Activated CD4-positive, alpha-beta T cell treated with anti-CD3 and anti-CD28 coated beads, Interleukin-10, Interleukin-2, amounts not matched to agents 100 ng/mL and 50 ng/mL, durations not matched to agents 16 hours and 8 hours (primary cell): ENCODE data around the gene IFIT3.
"Not testable (repeated sequence)": the region's sequence is repeated elsewhere in the genome, so short reads cannot be mapped to it uniquely, and the experiment has no call there.

Experiments
- DNase-seq: peaks from one replicate; pipeline ENCODE4 v3.0.0-alpha.2; 2020

The IFIT3 gene, protein sequence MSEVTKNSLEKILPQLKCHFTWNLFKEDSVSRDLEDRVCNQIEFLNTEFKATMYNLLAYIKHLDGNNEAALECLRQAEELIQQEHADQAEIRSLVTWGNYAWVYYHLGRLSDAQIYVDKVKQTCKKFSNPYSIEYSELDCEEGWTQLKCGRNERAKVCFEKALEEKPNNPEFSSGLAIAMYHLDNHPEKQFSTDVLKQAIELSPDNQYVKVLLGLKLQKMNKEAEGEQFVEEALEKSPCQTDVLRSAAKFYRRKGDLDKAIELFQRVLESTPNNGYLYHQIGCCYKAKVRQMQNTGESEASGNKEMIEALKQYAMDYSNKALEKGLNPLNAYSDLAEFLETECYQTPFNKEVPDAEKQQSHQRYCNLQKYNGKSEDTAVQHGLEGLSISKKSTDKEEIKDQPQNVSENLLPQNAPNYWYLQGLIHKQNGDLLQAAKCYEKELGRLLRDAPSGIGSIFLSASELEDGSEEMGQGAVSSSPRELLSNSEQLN

DNA sequence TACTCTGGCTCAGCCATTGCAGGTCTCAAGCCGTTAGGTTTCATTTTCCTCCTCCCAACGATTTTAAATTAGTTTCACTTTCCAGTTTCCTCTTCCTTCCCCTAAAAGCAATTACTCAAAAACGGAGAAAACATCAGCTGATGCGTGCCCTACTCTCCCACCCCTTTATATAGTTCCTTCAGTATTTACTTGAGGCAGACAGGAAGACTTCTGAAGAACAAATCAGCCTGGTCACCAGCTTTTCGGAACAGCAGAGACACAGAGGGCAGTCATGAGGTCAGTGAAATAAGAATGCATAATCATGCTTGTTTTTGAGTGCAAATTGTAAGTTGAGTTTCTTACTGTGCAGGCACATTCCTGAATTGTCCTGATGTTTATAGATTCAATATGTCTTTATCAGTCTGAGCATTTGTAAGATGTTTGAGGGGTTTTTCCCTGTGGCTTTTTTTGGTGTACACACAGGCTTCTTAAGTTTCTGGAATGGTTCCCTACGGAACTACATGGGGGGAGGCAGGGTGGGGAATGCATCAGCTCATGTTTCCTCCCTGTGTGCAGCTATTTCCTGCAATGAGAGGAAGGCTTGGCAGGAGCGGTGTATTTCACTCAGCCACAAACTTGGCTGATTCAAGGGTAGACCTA, at the start of gene IFIT3:
Gene IFIT3 (plus strand): TSS at position 195 of the 639 bp plus-strand sequence. CDS start 77 bp downstream, at position 272.
- peak; percentile 44 for DNase-seq

DNA sequence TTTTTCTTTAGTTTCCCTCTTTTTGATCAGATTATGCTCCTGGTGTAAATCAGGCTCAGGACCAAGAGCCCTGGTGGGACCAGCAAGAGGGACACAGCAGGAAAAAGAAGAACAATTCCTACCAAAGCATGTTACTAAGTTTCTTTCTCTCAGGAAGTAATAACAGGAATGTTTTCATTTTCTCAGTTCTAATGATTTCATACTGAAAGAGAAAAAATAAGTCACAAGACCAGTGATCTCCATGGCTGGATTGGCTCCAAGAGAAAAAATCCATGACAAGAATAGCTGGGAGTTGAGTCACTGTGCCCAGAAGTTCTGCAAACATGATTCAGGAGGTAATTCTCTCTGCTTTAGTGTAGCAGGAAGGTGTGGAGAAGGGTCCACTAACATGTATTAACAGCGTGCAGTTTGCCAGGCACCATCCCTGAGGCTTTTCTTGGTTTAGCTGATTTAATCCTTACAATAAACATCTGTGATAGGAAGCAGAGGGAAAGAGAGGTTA, 49.7 kb upstream of the IFIT3 start:
- DNase-seq: no peak

DNA sequence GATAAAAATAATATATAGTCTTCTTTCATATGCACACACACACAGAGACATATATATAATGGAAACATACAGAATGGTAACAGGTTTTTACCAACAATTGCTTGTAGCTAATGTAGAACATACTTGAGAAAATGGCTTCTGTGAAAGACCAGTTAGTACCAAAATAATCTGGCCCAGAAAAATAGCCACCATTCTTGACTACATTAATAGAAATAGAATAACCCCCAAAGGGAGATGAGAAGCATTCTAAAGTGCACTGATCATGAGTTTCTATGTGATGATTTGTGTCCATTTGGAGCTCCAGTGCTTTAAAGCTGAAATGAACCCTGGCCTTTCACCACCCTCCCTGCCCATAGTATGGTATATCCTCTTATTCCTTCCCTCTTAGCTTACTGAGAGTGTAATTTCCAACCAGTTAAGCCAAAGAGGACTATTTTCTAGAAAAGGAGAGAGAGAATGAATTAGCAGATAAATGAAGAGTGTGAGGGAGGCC, 48.9 kb upstream of the IFIT3 start:
- no peak for DNase-seq

DNA sequence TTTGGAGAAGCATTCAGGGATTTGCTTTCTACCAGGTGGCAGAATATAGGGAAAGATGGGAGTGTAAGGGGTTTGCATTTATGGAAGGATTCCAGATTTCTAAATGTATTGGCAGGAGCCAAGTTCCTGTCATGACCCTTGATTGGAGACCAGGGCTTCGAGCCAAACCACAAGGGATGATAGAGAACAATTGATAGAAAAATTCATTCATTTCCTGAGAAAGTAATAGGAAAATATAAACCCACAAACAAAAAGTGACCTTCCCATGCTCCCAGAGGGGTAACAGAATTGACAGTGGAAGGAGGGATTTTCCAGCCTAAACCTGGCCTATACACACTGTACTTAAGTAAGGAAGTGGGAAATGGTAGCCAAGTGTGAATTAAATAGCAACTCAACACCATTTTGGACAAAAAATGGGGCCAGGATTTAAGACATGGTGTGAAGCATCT, 48.4 kb upstream of the IFIT3 start:
- DNase-seq: no peak

DNA sequence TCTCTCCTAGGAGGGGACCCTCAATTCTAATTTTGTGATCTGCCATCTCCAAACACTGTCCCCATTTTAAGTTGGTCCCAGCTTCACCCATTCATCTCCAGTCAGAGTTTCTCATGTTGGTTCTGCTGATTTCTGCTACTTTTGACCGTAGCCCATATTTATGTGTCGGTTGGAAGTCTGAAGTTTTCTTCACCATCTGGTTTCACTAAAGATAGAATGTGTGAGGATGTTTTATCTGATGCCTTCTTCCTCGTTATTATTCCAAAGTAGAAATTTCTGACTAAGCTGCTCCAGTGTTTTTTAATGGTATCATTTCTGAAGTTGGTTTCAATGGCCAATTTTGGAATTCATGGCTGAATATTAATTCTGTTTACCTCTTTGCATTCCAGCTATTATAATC, 47.3 kb upstream of the IFIT3 start:
- DNase-seq: no peak

DNA sequence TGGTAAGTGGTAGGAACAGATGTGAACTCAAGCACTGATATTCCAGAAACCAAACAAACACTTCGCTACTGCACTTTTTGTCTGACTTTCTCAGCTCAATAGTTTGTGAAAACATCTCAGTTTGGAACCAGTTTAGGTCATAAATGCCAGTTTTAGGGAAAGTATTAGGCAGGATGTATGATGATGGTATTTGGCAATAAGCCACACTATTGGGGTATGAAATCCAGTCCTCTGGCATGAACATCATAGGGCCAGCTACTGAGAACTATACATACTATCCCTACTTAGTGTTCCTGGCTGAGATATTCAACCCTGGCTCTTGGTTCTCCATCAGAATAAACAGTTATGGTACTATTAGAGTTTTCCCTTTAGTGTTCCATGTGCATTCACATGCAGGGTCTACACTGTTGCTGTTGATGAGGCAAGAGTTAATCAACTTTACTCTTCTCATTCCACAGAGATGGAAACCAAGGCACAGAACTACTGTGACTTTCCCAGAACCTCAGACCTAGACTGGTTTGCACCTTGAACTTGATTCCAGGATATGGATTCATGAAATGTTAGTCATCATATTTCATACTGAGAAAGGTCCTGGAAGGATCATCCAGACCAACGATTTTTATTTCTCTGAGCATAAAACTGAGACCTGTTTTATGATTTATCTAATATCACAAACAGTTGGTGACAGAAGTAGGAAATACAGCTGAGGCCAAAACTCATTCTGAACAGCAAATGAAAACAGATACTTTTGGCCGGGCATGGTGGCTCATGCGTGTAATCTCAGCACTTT, 46.0 kb upstream of the IFIT3 start:
- no peak for DNase-seq

DNA sequence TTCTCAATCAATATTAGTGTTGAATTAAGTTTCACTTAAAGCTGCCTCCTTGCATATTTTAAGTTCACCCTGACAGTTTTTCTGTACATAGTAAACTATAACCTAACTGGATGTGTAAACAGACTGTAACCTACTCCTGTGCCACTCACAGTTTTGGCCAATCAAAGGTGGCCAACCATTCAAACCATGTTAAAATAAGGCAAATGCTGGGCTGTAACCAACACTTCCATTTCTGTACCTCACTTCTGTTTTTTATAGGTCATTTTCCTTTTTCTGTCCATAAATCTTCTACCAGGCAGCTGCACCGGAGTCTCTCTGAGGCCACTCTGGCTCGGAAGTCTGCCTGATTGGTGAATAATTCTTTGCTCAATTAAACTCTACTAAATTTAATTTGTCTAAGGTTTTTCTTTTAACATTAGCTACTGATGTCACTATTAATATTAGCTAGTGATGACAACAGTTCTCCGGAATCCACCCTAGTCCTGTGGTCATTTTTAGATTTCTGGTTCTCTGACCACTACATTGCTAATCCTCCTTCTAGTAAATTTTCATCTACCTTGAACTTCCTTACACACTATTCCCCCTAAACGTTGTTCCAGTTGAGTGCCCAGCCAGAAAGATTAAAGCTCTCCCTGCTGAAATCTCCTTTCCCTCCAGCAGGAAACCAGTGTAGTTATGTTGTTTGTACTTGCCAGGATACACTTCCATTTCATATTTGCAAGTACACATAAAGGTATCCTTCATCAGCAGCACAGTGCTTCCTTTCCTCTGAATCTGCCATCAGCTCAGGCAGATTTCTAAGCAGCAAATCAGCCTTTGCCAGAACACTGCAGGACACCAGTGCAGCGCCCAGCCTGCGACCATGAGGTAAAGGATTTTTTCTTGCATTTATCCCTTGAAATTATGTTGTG, 44.5 kb upstream of the IFIT3 start:
- no peak for DNase-seq

DNA sequence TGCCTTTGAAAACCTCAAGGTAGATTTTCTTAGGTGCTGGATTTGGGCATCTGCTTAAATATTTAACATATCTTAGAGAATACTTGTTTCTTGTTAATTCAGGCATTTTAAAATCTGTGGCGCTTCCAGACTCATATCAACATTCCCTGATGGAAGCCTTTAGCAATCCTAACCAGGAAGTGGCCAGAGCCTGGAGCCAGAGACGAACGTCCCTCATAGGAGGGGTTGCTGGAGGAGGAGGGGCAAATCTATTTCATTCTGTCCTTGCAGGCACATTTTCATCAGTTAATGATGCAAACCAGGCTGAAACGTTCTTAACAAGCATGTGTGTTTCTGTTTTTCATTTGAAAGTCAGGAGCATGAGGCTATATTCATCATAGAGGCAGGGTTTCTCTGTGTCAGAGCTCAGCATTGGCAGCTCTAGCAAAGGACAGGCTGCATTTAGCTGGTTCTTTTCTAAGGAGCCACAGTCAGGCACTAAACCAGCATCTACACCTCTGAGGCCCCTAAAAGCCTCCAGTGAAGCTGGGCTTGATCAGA, 43.8 kb upstream of the IFIT3 start:
- DNase-seq: no peak

DNA sequence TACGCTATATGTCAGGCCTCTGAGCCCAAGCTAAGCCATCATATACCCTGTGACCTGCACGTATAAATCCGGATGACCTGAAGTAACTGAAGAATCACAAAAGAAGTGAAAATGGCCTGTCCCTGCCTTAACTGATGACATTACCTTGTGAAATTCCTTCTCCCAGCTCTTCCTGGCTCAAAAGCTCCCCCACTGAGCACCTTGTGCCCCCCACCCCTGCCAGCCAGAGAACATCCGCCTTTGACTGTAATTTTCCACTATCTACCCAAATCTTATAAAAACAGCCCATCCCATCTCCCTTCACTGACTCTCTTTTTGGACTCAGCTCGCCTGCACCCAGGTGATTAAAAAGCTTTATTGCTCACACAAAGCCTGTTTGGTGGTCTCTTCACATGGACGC, 43.1 kb upstream of the IFIT3 start:
- not testable (repeated sequence) for DNase-seq

DNA sequence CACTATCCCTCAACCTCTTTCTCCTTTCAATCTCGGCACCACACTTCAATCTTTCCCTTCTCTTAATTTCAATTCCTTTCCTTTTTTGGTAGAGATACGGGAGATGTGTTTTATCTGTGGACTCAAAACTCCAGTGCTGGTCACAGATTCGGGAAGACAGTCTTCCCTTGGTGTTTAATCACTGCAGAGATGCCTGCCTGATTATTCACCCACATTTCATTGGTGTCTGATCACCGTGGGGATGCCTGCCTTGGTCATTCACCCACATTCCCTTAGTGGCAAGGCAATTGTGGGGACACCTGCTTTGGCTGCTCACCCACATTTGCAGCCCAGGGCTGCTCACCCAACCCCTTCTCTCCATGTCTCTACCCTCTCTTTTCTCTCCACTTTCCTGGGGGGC, 42.5 kb upstream of the IFIT3 start:
- DNase-seq: not testable (repeated sequence)

DNA sequence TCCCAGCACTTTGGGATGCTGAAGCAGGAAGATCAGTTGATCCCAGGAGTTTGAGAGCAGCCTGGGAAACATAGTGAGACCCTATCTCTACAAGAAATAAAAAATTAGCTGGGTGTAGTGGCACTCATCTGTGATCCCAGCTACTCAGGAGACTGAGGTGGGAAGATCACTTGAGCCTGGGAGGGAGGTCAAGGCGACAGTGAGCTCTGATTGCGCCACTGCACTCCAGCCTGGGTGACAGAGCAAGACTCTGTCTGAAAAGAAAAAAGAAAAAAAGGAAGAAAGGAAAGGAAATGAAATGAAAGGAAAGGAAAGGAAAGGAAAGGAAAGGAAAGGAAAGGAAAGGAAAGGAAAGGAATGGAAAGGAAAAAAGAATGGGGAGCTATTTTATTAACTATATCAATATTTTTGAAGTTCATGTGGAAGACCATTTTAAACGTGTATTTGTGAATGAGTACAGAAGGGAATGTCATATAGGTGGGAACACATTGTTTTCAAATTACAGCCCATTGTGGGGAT, 33.0 kb upstream of the IFIT3 start:
- DNase-seq: no peak

DNA sequence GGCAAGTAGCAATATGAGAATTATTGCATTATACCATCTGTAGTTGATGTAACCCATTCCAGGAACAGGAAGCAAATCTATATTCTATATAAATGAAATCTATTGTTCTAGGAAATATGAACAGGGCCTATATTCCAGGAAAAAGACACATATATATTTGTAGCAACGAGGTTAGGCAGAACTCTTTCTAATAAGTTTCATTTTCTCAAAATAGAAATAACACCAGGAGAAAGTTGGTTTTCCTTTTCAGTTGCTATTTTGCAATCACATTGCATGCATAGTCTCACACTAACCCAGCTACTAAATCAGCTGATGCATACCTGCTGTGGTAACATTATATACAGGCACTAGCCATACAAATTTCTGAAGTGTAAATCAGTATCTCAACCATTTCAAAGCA, 32.2 kb upstream of the IFIT3 start:
- peak; percentile 35 for DNase-seq

DNA sequence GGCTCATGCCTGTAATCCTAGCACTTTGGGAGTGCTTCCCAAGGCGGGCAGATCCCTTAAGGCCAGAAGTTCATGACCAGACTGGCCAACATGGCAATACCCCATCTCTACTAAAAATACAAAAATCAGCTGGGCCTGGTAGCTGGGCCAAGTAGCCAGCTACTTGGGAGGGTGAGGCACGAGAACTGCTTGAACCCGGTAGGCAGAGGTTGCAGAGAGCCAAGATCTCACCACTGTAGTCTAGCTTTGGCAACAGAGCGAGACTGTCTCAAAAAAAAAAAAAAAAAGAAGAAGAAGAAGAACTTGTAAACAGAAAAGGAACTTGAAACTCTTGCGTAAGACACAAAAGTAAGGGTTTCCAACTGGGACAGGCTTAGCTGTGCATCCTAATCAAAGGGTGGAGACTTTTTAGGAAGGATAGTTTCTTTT, 31.6 kb upstream of the IFIT3 start:
- DNase-seq: no peak

DNA sequence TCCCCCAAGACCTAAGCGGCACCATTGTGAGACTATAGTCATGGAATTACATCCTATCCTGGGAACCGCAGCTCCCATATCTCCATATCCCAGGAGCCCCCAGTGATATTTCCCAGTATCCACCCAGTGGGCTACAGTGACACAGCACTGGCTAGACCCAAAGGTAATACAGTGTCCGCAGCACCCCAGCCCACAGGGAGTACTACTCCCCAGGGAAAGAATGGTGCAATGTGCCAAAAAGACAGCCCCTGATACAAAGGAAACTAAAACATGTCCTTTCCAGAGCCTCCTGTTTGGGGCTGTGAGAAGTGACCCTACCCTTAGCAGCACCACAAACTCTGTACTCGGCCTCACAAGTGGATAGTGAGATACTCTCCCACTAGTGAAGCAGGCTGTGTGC, 30.4 kb upstream of the IFIT3 start:
- no peak for DNase-seq

DNA sequence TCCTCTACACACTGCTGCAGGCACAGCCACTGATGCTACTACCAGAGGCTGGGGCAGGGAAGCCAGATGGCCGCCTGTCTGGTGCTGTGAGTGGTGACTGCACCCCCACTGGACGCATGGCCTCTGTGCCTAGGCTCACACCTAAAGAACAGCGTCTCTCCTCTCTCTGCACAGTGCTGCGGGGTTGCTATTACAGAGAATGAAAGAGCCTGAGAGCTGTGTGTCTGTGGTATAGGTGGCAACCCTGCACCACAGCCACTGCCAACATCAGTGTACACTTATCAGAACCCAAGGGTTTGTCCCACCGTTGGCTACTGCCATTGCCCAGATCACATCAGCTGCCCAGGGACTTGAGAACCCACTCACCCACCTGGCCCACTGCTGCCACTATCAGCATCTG, 30.0 kb upstream of the IFIT3 start:
- no peak for DNase-seq

DNA sequence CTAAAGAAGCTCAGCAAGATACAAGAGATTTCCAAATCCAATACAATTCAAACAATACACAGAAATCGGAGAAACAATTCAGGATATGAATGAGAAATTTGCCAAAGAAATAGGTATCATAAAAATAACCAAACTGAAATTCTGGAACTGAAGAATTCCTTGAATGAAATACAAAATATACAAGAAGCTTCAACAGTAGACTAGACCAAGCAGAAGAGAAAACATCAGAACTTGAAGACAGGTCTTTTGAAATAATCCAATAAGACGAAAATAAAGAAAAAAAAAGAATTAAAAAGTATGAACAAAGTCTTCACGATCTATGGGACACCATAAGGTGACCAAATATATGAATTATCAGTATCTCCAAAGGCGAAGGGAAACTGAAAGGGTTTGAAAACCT, 28.8 kb upstream of the IFIT3 start:
- DNase-seq: no peak

DNA sequence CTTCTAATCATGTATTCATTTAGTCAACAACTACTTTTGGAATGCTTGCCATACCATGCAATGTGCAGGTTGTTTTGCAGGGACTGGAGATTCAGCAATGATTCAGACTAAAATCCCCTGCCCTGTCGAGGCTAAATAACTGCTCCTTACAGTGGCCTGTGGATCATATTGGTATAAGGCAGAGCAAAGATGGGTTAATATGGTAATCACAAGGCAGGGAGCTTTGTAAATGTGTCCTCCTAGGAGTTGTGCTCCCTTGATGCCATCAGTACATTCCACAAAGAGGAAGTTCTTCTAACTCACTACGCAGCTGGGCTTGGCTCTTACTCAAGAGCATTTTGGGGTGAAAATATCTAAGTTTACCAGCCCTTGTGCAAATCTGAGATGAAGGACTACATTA, 26.6 kb upstream of the IFIT3 start:
- no peak for DNase-seq

DNA sequence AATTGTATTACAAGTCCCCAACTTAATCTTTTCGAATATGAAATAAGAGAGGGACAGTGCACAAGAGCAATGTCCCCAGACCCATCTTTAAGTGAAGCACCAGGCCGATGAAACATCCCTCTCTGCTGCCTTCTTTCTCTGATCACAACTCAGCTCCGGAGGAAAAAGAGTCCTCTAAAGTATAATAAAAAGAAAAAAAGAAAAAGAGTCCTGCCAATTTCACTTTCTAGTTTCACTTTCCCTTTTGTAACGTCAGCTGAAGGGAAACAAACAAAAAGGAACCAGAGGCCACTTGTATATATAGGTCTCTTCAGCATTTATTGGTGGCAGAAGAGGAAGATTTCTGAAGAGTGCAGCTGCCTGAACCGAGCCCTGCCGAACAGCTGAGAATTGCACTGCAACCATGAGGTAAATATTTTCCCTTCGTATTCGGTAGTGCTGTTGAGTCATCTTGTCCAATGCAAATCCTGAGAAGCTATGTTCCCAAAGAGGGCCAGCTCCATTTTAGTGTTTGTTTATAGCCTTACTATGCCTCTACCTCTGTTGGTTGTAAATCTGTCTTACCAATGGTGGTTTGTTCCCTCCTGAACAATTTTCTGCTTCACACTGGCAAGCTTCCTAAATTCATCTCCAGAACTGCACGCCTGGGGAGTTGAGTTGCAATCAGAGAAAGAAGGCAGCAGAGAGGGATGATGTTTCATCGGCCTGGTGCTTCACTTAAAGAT, 25.9 kb upstream of the IFIT3 start, which contains the start of gene IFIT2:
Gene IFIT2 (plus strand): TSS at position 326 of the 725 bp plus-strand sequence. CDS start 78 bp downstream, at position 404.
- peak; percentile 34 for DNase-seq

DNA sequence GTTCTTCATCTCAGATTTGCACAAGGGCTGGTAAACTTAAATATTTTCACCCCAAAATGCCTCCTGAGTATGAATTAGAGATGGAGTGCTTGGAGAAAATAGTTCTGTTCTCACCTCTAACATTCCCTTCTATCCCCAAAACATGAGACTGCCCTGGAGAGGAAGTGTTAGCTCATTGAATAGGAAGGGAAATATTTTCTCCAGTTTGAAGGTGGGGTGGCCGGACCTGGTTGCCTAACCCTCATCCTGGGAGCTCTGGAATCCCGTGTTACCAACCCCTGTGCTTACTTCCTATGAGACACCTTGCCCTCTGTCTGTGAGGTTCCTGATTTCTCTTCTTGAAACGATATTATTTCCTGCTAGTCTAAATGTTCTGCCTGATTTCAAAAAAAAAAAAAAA, 25.2 kb upstream of the IFIT3 start:
- no peak for DNase-seq

DNA sequence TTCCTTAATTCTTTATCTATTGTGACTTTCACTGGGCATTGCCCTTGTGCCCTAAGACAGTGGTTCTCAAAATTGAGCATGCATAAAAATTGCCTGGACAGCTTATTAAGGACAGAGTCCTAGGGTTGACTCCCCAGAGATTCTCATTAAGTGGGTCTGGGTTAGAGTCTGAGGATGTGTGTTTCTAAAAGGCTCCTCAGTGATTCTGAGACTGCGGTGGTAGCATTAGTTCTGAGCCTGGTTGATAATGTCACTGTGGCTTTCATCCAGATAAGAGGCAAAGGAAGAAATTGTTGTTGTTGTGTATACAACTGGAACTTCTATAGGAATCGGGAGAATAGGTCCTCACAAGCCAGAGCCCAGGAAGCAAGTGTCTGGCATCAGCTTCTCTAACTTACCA, 24.6 kb upstream of the IFIT3 start:
- no peak for DNase-seq

DNA sequence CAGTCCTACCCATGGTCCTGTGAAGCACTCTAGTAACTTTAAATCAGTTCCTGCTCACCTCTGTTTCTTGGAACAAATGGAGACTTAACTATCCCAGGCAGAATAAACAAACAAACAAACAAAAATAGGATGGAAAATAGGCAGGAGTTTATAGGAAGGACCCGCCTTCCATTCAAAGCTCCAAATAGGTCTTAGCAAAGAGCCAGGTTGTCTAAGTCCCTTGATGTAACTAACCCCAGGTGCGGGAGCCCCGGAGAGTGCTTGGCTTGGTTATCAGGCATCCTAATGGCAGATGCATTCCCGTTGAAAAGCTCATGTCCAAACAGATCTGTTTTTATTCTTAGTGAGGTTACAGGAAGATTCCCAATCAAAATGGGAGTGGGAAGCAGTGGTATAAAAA, 23.8 kb upstream of the IFIT3 start:
- DNase-seq: no peak
